ENCODE results near the gene APOBR.

- TF ChIP-seq TSHZ2 (CRISPR knock-in tag; IDR thresholded peaks at IDR 0.05): no peak
- no peak for TF ChIP-seq ZFP30 (CRISPR knock-in tag; IDR thresholded peaks at IDR 0.05)
- no peak for TF ChIP-seq ZNF70 (CRISPR knock-in tag; IDR thresholded peaks at IDR 0.05)
- no peak for TF ChIP-seq PATZ1 (CRISPR knock-in tag; IDR thresholded peaks at IDR 0.05; ENCODE audit: borderline replicate concordance)
Measured at GRCh38 chr16:28482026-28482425, 12.4 kb upstream of the APOBR start.

All from SK-N-SH treated with all-trans-retinoic acid at 6 μM for 48 hours (cell line).